Ovary (tissue), 3 donors: ENCODE data around the gene MCU.

ENCODE experiments used
- CTCF ChIP-seq, 3 donors: fragments of 450-650 bp in 2 of 3; fragments of 200-600 bp in 1 of 3; IDR thresholded peaks; one replicate each; pipeline versions ENCODE4 v1.5.1 to v1.8.0; 2016 to 2022; ENCODE audit warnings: antibody characterized with exemption in 3 of 3, mild to moderate bottlenecking in 1 of 3
- POLR2A ChIP-seq: fragments of 450-650 bp; IDR thresholded peaks from one replicate; pipeline ENCODE4 v1.6.1; 2017; ENCODE audit warnings: antibody characterized with exemption, mild to moderate bottlenecking, moderate library complexity
- donor health status: DM: no; HTN: no; CAD: no.

DNA sequence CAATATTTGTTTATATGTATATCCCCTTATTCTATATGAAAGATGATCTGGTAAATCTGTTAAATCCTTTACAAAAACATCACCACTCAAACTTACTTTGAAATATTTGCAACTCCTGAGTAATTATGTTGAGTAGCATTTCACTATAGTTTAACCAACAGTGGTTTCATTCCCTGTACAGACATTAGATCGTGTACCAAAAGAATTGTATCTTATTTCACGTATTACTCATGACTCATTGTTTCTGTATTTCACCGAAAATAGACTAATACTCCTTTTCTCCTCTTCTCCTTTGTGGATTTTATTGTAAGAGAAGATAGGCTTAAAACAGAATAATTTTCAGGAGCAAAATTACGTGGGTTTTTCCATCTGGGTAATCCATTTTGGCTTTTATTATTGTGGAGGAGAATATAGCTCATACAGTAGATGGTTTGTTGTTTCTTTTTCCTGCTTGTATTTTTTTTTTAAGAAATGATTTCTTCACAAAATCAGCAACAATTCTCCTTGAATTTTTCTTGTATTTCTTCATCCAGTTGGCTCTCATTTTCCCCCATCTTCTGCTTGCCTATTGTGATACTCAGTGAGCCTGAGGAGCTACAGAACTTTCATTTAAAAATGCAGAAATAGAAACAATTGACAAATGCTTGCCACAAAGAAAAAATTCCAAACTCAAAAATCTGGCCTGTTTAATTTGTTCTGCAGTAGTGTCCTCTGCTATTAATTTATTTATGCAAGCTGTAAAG lies 111.0 kb downstream of the MCU start:
- TF ChIP-seq POLR2A = no peak
- no peak for TF ChIP-seq CTCF (IDR thresholded peaks at IDR 0.05)
